HL-60 (cell line): Measurements from ENCODE around the gene TSHZ2.

Experiments
- DNase-seq, 2 experiments: peaks; one replicate each; pipeline ENCODE4 v3.0.0-alpha.2; 2010 to 2020; ENCODE audit warnings: low read depth in 1 of 2, low spot score in 1 of 2
- H3K27ac ChIP-seq: fragments of 250-450 bp; sonication (Bioruptor Pico); replicated peaks from 2 replicates; pipeline ENCODE4 v1.5.1; 2020; ENCODE audit warnings: mild to moderate bottlenecking, moderate library complexity
- H3K27me3 ChIP-seq: fragments of 250-450 bp; sonication (Bioruptor Pico); 2 replicates; pipeline ENCODE4 v1.5.1; 2021; ENCODE audit warnings: mild to moderate bottlenecking, moderate library complexity; ENCODE audit not compliant: insufficient read depth, poor library complexity, severe bottlenecking
- H3K4me3 ChIP-seq: replicated peaks from 2 replicates; pipeline ENCODE4 v1.5.1; 2011; ENCODE audit warnings: mild to moderate bottlenecking, control low read depth, low read length; ENCODE audit not compliant: insufficient read depth
- CTCF ChIP-seq: IDR thresholded peaks from one replicate; pipeline ENCODE4 v1.5.1; 2011; ENCODE audit warnings: low read length, control low read depth, inconsistent platforms; ENCODE audit not compliant: insufficient read depth
- GABPA ChIP-seq: IDR thresholded peaks from 2 replicates; pipeline ENCODE4 v1.6.1; 2012; ENCODE audit warnings: low read depth
- POLR2AphosphoS5 ChIP-seq: IDR thresholded peaks from 2 replicates; pipeline ENCODE4 v1.6.1; 2012; ENCODE audit warnings: low read depth
- SPI1 ChIP-seq: IDR thresholded peaks from 2 replicates; pipeline ENCODE4 v1.6.1; 2012; ENCODE audit warnings: low read depth, mild to moderate bottlenecking, borderline replicate concordance
- long read RNA-seq: library from polyadenylated mRNA; unstranded; transcript quantifications from one replicate; pipeline ENCODE4 v2.0.0, GENCODE V29; 2020
- TF ChIP-seq, protein P1 (sequence below): IDR thresholded peaks from 2 replicates; pipeline ENCODE4 v1.6.1; 2012; ENCODE audit warnings: low read depth; ENCODE audit not compliant: insufficient replicate concordance

Gene TSHZ2
- long read RNA-seq, partial matches to known transcripts = 0 of 1 reads
- long read RNA-seq, other reads (novel, unspliced or antisense) = 1 of 1 reads

DNA sequence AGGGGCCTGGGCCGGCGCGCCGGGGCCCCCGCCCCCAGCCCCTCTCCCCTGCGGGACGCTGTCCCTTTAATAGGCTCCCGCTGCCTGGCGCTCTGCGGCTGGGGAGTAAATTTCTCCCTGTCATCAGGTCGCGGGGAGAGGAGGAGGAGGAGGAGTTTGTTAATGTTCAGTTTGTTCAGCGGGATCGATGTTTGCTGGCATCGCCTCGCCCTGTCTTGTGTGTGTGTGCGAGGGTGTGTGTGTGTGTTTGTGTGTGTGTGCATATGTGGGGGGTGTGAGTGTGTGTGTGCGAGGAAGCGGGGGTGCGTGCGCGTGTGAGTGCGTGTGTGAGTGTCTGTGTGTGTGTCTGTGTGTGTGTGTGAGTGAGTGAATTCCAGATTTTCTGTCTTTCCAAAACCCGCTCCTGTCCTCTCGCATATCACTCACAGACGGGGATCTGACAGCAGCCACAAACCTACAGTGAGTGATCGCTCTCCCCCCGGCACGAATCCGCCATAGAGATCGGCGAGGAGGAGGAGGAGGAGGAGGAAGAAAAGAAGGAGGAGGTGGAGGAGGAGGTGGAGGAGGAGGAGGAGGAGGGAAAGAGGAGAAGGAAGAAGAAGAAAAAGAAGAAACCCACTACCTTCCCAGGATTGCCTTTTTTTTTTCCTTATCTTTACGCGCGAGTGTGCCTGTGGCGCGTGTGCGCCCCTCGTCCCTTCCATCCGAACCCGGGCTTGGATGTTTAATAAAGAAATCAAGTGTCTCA lies at the start of gene TSHZ2:
Gene TSHZ2 (plus strand): TSS at position 169 of the 748 bp plus-strand sequence. CDS start 936 bp downstream, outside the sequence.
- no peak for DNase-seq
- Histone ChIP-seq H3K27me3 (peaks cover 40% of the 10 kb centered on the region), H3K4me3 (no peak within 1 kb of the TSS), H3K27ac (no peak within 1 kb of the TSS)
- TF ChIP-seq, protein P1, sequence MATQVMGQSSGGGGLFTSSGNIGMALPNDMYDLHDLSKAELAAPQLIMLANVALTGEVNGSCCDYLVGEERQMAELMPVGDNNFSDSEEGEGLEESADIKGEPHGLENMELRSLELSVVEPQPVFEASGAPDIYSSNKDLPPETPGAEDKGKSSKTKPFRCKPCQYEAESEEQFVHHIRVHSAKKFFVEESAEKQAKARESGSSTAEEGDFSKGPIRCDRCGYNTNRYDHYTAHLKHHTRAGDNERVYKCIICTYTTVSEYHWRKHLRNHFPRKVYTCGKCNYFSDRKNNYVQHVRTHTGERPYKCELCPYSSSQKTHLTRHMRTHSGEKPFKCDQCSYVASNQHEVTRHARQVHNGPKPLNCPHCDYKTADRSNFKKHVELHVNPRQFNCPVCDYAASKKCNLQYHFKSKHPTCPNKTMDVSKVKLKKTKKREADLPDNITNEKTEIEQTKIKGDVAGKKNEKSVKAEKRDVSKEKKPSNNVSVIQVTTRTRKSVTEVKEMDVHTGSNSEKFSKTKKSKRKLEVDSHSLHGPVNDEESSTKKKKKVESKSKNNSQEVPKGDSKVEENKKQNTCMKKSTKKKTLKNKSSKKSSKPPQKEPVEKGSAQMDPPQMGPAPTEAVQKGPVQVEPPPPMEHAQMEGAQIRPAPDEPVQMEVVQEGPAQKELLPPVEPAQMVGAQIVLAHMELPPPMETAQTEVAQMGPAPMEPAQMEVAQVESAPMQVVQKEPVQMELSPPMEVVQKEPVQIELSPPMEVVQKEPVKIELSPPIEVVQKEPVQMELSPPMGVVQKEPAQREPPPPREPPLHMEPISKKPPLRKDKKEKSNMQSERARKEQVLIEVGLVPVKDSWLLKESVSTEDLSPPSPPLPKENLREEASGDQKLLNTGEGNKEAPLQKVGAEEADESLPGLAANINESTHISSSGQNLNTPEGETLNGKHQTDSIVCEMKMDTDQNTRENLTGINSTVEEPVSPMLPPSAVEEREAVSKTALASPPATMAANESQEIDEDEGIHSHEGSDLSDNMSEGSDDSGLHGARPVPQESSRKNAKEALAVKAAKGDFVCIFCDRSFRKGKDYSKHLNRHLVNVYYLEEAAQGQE = no peak
- no peak for TF ChIP-seq GABPA
- no peak for TF ChIP-seq CTCF
- TF ChIP-seq POLR2AphosphoS5 = no peak
- no peak for TF ChIP-seq SPI1

DNA sequence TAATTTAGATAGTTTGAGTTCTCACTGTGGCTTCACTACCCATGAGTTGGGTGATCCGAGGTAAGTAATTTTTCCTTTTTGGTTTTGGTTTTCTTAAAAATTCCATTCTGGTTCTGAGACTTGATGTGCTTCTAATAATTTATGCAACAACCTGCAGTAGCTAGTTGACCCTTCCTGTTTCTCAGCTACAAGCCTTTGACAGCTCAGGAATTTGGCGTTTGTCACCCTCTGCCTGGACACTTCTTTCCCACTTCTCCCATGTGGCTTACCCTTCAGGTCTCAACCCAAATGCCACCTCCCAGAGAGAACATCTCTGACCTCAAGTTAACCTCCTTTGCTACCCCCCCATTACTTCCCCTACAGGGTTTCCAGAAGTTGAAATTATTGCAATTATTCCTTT lies 49.7 kb upstream of the TSHZ2 start:
- no peak for DNase-seq
- Histone ChIP-seq H3K27ac (no peak overlapping the region), H3K27me3 (no peaks in the 10 kb centered on the region), H3K4me3 (no peak overlapping the region)
- TF ChIP-seq GABPA = no peak
- TF ChIP-seq POLR2AphosphoS5 = no peak
- no peak for TF ChIP-seq CTCF
- TF ChIP-seq, protein P1 = no peak
- no peak for TF ChIP-seq SPI1

DNA sequence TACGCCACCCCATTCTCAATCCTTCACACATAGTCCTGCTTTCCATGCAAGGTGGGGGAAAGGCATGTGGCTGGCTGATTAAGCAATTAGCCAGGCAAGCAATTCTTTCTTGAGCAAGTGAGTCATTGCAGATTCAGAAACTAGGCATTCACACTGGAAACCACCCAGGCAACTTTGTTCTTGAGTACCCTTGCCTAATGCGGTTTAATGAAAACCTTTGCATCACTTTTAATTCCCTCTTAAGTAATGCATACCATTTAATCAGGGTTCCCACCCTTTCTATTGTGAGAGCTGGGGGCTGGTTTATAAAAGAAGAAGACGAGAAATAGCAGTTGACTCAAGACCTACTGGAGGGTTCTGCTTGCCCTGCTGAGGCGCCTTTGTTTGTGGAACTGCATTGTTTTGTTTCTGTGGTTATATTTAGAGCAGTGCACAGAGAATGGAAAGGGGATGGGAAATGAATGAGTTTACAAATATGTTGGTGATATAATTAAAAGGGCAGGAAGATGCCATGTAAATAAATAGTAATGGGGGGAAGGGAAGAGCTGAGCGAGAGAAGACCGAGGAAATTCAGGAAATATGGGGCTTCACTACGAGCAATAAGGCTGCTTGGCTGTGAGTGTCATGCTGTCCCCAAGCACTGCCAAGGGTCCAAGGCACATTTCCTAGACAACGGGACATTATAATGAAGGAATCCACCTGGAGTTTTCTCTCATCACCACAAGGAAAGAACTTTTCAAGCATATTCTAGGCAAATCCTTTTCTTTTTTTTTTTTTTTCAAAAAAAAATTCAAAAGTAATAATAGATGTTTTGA lies 48.8 kb upstream of the TSHZ2 start:
- TF ChIP-seq, protein P1 = no peak
- TF ChIP-seq GABPA (no peak), CTCF (no peak), SPI1 (no peak), POLR2AphosphoS5 (no peak)
- no peak overlapping the region for H3K4me3 ChIP-seq
- DNase-seq = peak; percentile 5 to 28
- no peaks in the 10 kb centered on the region for H3K27me3 ChIP-seq
- H3K27ac ChIP-seq = no peak overlapping the region
